H9 (cell line): Measurements from ENCODE around the gene GRM1. TPM values are rescaled to one million over a fixed set of nuclear protein-coding genes. Genes with fewer than 3 reads are reported as not detected.

Experiments used
- DNase-seq: peaks from one replicate; pipeline ENCODE4 v3.0.0-alpha.2; 2017
- H2AFZ ChIP-seq: one replicate; pipeline ENCODE4 v1.6.1; 2013; ENCODE audit warnings: mild to moderate bottlenecking, low read length, control low read depth, moderate library complexity
- H2AK5ac ChIP-seq: 2 replicates; pipeline ENCODE4 v1.6.1; 2013; ENCODE audit warnings: low read length, control low read depth, mixed read lengths; ENCODE audit not compliant: insufficient read length
- H2BK120ac ChIP-seq: one replicate; pipeline ENCODE4 v1.6.1; 2013; ENCODE audit warnings: low read depth, mild to moderate bottlenecking, low read length, control low read depth, inconsistent platforms; ENCODE audit not compliant: poor library complexity, severe bottlenecking
- H2BK12ac ChIP-seq: 2 replicates; pipeline ENCODE4 v1.6.1; 2013; ENCODE audit warnings: low read length, control low read depth, mixed read lengths, low read depth; ENCODE audit not compliant: insufficient read length
- H2BK15ac ChIP-seq: 2 replicates; pipeline ENCODE4 v1.6.1; 2013; ENCODE audit warnings: low read depth, low read length, control low read depth
- H2BK20ac ChIP-seq: one replicate; pipeline ENCODE4 v1.6.1; 2013; ENCODE audit warnings: low read depth, mild to moderate bottlenecking, low read length, control low read depth, inconsistent platforms; ENCODE audit not compliant: poor library complexity, severe bottlenecking
- H2BK5ac ChIP-seq: 2 replicates; pipeline ENCODE4 v1.6.1; 2013; ENCODE audit warnings: low read length, control low read depth, mixed read lengths; ENCODE audit not compliant: insufficient read length
- H3K14ac ChIP-seq: 2 replicates; pipeline ENCODE4 v1.6.1; 2013; ENCODE audit warnings: low read length, control low read depth; ENCODE audit not compliant: insufficient read depth
- H3K18ac ChIP-seq: 2 replicates; pipeline ENCODE4 v1.6.1; 2013; ENCODE audit warnings: low read depth, mild to moderate bottlenecking, mixed read lengths, low read length, control low read depth; ENCODE audit not compliant: insufficient read length
- H3K23ac ChIP-seq: 2 replicates; pipeline ENCODE4 v1.6.1; 2013; ENCODE audit warnings: low read length, control low read depth, mixed read lengths, low read depth; ENCODE audit not compliant: insufficient read length
- H3K23me2 ChIP-seq: 2 replicates; pipeline ENCODE4 v1.6.1; 2013; ENCODE audit warnings: low read depth, mild to moderate bottlenecking, mixed read lengths, low read length, control low read depth; ENCODE audit not compliant: insufficient read length, poor library complexity, severe bottlenecking
- H3K27ac ChIP-seq: 2 replicates; pipeline ENCODE4 v1.5.1; 2013; ENCODE audit warnings: low read length, control low read depth, mixed read lengths, low read depth; ENCODE audit not compliant: insufficient read length
- H3K27me3 ChIP-seq: 2 replicates; pipeline ENCODE4 v1.6.1; 2013; ENCODE audit warnings: low read length, control low read depth, inconsistent platforms; ENCODE audit not compliant: insufficient read depth
- H3K4ac ChIP-seq: 2 replicates; pipeline ENCODE4 v1.6.1; 2013; ENCODE audit warnings: low read depth, mild to moderate bottlenecking, control low read depth, inconsistent platforms, low read length, moderate library complexity
- H3K4me1 ChIP-seq: 2 replicates; pipeline ENCODE4 v1.6.1; 2013; ENCODE audit warnings: low read length, control low read depth, inconsistent platforms; ENCODE audit not compliant: insufficient read depth
- H3K4me2 ChIP-seq: 2 replicates; pipeline ENCODE4 v1.6.1; 2013; ENCODE audit warnings: low read length, control low read depth, mixed read lengths; ENCODE audit not compliant: insufficient read length, insufficient read depth
- H3K56ac ChIP-seq: 2 replicates; pipeline ENCODE4 v1.6.1; 2013; ENCODE audit warnings: low read depth, mild to moderate bottlenecking, mixed read lengths, low read length, control low read depth; ENCODE audit not compliant: insufficient read length
- H3K79me1 ChIP-seq: 2 replicates; pipeline ENCODE4 v1.6.1; 2013; ENCODE audit warnings: low read depth, mild to moderate bottlenecking, moderate library complexity, low read length, control low read depth, inconsistent platforms; ENCODE audit not compliant: insufficient read depth, poor library complexity, severe bottlenecking
- H3K79me2 ChIP-seq: 2 replicates; pipeline ENCODE4 v1.6.1; 2013; ENCODE audit warnings: low read length, control low read depth, inconsistent platforms; ENCODE audit not compliant: insufficient read depth
- H3K9ac ChIP-seq: 2 replicates; pipeline ENCODE4 v1.6.1; 2013; ENCODE audit warnings: low read length, control low read depth, mixed read lengths; ENCODE audit not compliant: insufficient read length; ENCODE audit errors: extremely low read depth
- H3K9me3 ChIP-seq: one replicate; pipeline ENCODE4 v1.6.1; 2013; ENCODE audit warnings: low read depth, low read length, inconsistent platforms; ENCODE audit not compliant: control insufficient read depth
- H3T11ph ChIP-seq: one replicate; pipeline ENCODE4 v1.6.1; 2013; ENCODE audit warnings: mild to moderate bottlenecking, low read length, control low read depth, inconsistent platforms
- H4K20me1 ChIP-seq: one replicate; pipeline ENCODE4 v1.6.1; 2013; ENCODE audit not compliant: control insufficient read depth, insufficient read length, insufficient read depth
- H4K5ac ChIP-seq: 2 replicates; pipeline ENCODE4 v1.6.1; 2013; ENCODE audit warnings: low read depth, mild to moderate bottlenecking, mixed read lengths, low read length, control low read depth; ENCODE audit not compliant: insufficient read length
- H4K8ac ChIP-seq: replicated peaks from 2 replicates; pipeline ENCODE4 v1.6.1; 2013; ENCODE audit warnings: low read length, control low read depth, mixed read lengths, low read depth; ENCODE audit not compliant: insufficient read length
- H4K91ac ChIP-seq: 2 replicates; pipeline ENCODE4 v1.6.1; 2013; ENCODE audit warnings: low read depth, mild to moderate bottlenecking, moderate library complexity, mixed read lengths, low read length, control low read depth; ENCODE audit not compliant: insufficient read length
- H3K27ac Mint-ChIP-seq, 3 experiments: 2 replicates in 2 of 3; 3 replicates in 1 of 3; pipeline ENCODE4 v1.8.0; 2020 to 2021; ENCODE audit warnings: mixed read lengths in 3 of 3, mild to moderate bottlenecking in 1 of 3, moderate library complexity in 1 of 3
- H3K27me3 Mint-ChIP-seq: 2 replicates; pipeline ENCODE4 v1.8.0; 2021; ENCODE audit warnings: low read depth, mild to moderate bottlenecking, moderate library complexity, mixed read lengths
- H3K36me3 Mint-ChIP-seq, 3 experiments: 2 replicates in 2 of 3; 3 replicates in 1 of 3; pipeline ENCODE4 v1.8.0; 2020 to 2021; ENCODE audit warnings: low read depth in 3 of 3, mixed read lengths in 3 of 3; ENCODE audit not compliant: insufficient read depth in 1 of 3
- H3K4me1 Mint-ChIP-seq, 2 experiments: 2 replicates each; pipeline ENCODE4 v1.8.0; 2020; ENCODE audit warnings: mixed read lengths in 2 of 2
- H3K4me3 Mint-ChIP-seq, 2 experiments: 2 replicates in 1 of 2; 3 replicates in 1 of 2; pipeline ENCODE4 v1.8.0; 2020 to 2021; ENCODE audit warnings: mild to moderate bottlenecking in 2 of 2, mixed read lengths in 2 of 2, moderate library complexity in 1 of 2
- H3K9me3 Mint-ChIP-seq, 2 experiments: 2 replicates in 1 of 2; 3 replicates in 1 of 2; pipeline ENCODE4 v1.8.0; 2020; ENCODE audit warnings: mild to moderate bottlenecking in 2 of 2, mixed read lengths in 2 of 2, moderate library complexity in 1 of 2
- WGBS: extraction: QIAGEN DNeasy Blood & Tissue Kit; methylation state at CpG from one replicate; pipeline ENCODE4 v1.1.7; 2013; ENCODE audit warnings: missing lambda C conversion rate, low lambda C conversion rate, mixed read lengths; ENCODE audit not compliant: insufficient read length; ENCODE audit errors: extremely low coverage; 5-methylcytosine and 5-hydroxymethylcytosine counted together
- total RNA-seq: library from RNA; stranded (reverse); gene quantifications from 2 replicates; pipeline ENCODE4 v1.2.1, GENCODE V29; 2021
- TF ChIP-seq, protein P1 (sequence below): fragments of 200-600 bp; sonication (generic); conservative IDR thresholded peaks from 3 replicates; pipeline ENCODE4 v1.8.0; 2021; ENCODE audit warnings: antibody characterized with exemption, mild to moderate bottlenecking

GRM1 gene
- total RNA-seq, 1 experiment from 2014 or later, result 0.39 TPM

DNA sequence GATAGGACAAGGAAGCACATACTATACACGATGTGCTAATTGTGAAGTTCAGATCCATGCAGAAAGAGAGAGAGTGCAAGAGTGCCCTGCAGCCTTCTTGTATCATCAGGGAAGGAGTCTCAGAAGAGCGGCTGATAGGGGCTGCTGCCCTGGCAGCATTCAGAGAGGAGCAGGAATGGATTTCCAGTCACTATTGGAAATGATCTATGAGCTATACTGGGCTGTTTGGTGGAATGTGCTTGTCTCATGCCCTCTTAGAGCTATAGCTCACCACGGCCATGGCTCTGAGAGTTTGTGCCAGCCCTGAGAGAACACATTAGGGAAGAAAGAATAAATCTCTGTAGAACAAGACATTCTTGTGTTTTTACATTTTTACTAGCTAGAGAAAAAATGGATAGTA is 302.2 kb downstream of the GRM1 start:
- no peaks in the 10 kb centered on the region for H3K36me3 Mint-ChIP-seq
- H2AK5ac ChIP-seq, result no peak overlapping the region
- H3K9me3 Mint-ChIP-seq, result peaks cover 0 to 8% of the 10 kb centered on the region in 2 experiments; a peak in 3 of 5 replicates
- no peak overlapping the region for H4K8ac ChIP-seq
- no peak overlapping the region for H3K27ac Mint-ChIP-seq
- H3K27me3 Mint-ChIP-seq, result no peaks in the 10 kb centered on the region
- H3K9me3 ChIP-seq, result no peaks in the 10 kb centered on the region
- no peak overlapping the region for H3K9ac ChIP-seq
- WGBS, result no CpG with 5 or more reads among the region's 3 CpGs
- no peaks in the 10 kb centered on the region for H3K23me2 ChIP-seq
- no peak for DNase-seq
- no peaks in the 10 kb centered on the region for H3K79me2 ChIP-seq
- no peak overlapping the region for H2BK120ac ChIP-seq
- no peak overlapping the region for H2BK5ac ChIP-seq
- TF ChIP-seq, protein P1, sequence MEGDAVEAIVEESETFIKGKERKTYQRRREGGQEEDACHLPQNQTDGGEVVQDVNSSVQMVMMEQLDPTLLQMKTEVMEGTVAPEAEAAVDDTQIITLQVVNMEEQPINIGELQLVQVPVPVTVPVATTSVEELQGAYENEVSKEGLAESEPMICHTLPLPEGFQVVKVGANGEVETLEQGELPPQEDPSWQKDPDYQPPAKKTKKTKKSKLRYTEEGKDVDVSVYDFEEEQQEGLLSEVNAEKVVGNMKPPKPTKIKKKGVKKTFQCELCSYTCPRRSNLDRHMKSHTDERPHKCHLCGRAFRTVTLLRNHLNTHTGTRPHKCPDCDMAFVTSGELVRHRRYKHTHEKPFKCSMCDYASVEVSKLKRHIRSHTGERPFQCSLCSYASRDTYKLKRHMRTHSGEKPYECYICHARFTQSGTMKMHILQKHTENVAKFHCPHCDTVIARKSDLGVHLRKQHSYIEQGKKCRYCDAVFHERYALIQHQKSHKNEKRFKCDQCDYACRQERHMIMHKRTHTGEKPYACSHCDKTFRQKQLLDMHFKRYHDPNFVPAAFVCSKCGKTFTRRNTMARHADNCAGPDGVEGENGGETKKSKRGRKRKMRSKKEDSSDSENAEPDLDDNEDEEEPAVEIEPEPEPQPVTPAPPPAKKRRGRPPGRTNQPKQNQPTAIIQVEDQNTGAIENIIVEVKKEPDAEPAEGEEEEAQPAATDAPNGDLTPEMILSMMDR, result no peak
- no peak overlapping the region for H3K4me2 ChIP-seq
- H3K4me1 ChIP-seq, result peaks cover 3% of the 10 kb centered on the region; the same call in 1 of the 2 replicates
- H3K4ac ChIP-seq, result no peak overlapping the region
- H3T11ph ChIP-seq, result no peak overlapping the region
- H3K27ac ChIP-seq, result no peak overlapping the region
- H3K27me3 ChIP-seq, result no peaks in the 10 kb centered on the region
- H4K5ac ChIP-seq, result no peak overlapping the region
- H2BK20ac ChIP-seq, result no peak overlapping the region
- H3K18ac ChIP-seq, result no peak overlapping the region
- H2BK15ac ChIP-seq, result no peak overlapping the region
- H2BK12ac ChIP-seq, result no peak overlapping the region
- H3K56ac ChIP-seq, result no peak overlapping the region
- H2AFZ ChIP-seq, result no peak overlapping the region
- no peak overlapping the region for H4K91ac ChIP-seq
- H4K20me1 ChIP-seq, result no peaks in the 10 kb centered on the region
- H3K4me3 Mint-ChIP-seq, result no peak overlapping the region
- H3K23ac ChIP-seq, result no peak overlapping the region
- no peak overlapping the region for H3K14ac ChIP-seq
- H3K79me1 ChIP-seq, result no peaks in the 10 kb centered on the region
- H3K4me1 Mint-ChIP-seq, result peaks cover 5 to 9% of the 10 kb centered on the region in 2 experiments
